NB4 (cell line): Measurements from ENCODE around the gene ACVR2A.
A peak's percentile ranks its signal among the peaks of the same experiment; 100 is the strongest.

Experiments used
- DNase-seq: peaks from one replicate; pipeline ENCODE4 v3.0.0; 2010; ENCODE audit warnings: low read depth
- H3K4me3 ChIP-seq: one replicate; pipeline ENCODE4 v1.5.1; 2011; ENCODE audit warnings: mild to moderate bottlenecking, low read depth, low read length, moderate library complexity
- CTCF ChIP-seq: IDR thresholded peaks from one replicate; pipeline ENCODE4 v1.5.1; 2012; ENCODE audit warnings: low read depth, low read length
- MAX ChIP-seq: IDR thresholded peaks from 2 replicates; pipeline ENCODE4 v1.6.1; 2011; ENCODE audit warnings: low read depth, low read length
- MYC ChIP-seq: IDR thresholded peaks from 2 replicates; pipeline ENCODE4 v1.6.1; 2011; ENCODE audit warnings: low read depth, low read length
- POLR2A ChIP-seq: IDR thresholded peaks from 2 replicates; pipeline ENCODE4 v1.6.1; 2011; ENCODE audit warnings: mild to moderate bottlenecking; ENCODE audit not compliant: insufficient read length; ENCODE audit errors: extremely low read depth

The ACVR2A gene

GRCh38 chr2:147844697-147845410 is at the start of gene ACVR2A:
Gene ACVR2A (plus strand): TSS chr2:147845029. CDS start chr2:147845153, 124 bp downstream.
- DNase-seq = peak; percentile 50
- H3K4me3 ChIP-seq = peak within 1 kb of the TSS; percentile 69
- no peak for TF ChIP-seq MAX
- no peak for TF ChIP-seq MYC
- TF ChIP-seq CTCF = no peak
- TF ChIP-seq POLR2A = no peak

GRCh38 chr2:147800316-147800715 is 44.5 kb upstream of the ACVR2A start:
- no peak for DNase-seq
- H3K4me3 ChIP-seq = no peak overlapping the region
- no peak for TF ChIP-seq CTCF
- no peak for TF ChIP-seq MYC
- TF ChIP-seq POLR2A = no peak
- no peak for TF ChIP-seq MAX

- no peak overlapping the region for H3K4me3 ChIP-seq
- DNase-seq = no peak
- TF ChIP-seq MYC (no peak), POLR2A (no peak), MAX (no peak), CTCF (no peak)
Observed at GRCh38 chr2:147806846-147807245, 38.0 kb upstream of the ACVR2A start.

- DNase-seq = no peak
- no peak overlapping the region for H3K4me3 ChIP-seq
- TF ChIP-seq MAX (no peak), MYC (no peak), POLR2A (no peak), CTCF (no peak)
Observed at GRCh38 chr2:147808520-147808919, 36.3 kb upstream of the ACVR2A start.

- TF ChIP-seq CTCF = no peak
- TF ChIP-seq MYC = no peak
- TF ChIP-seq MAX = no peak
- no peak for TF ChIP-seq POLR2A
- no peak for DNase-seq
- H3K4me3 ChIP-seq = no peak overlapping the region
Observed at GRCh38 chr2:147810883-147811765, 33.7 kb upstream of the ACVR2A start.
